Left lobe of liver (tissue), 2 donors: Measurements from ENCODE around the gene AKAP13. TPM values are rescaled to one million over a fixed set of nuclear protein-coding genes. Genes with fewer than 3 reads are reported as not detected.
"Not testable (repeated sequence)": the region's sequence is repeated elsewhere in the genome, so short reads cannot be mapped to it uniquely, and the experiment has no call there.

Experiments used
- ATAC-seq: fragments of 200-7000 bp; cut with Tn5 transposase; one replicate; pipeline ENCODE4 v1.9.1; 2020; ENCODE audit warnings: mild to moderate bottlenecking, moderate library complexity
- DNase-seq: peaks from one replicate; pipeline ENCODE4 v3.0.0-alpha.2; 2020; ENCODE audit warnings: low spot score
- total RNA-seq: library from RNA; stranded (reverse); gene quantifications from one replicate; pipeline ENCODE4 v1.2.1, GENCODE V29; 2021
- donor health status: DM: no; HTN: no; CAD: no; lungs with moderate emphysema.
- donor health status: DM: no; HTN: yes; CAD: no.

The AKAP13 gene
- total RNA-seq, 1 donor from 2014 or later: 60.5 TPM

DNA sequence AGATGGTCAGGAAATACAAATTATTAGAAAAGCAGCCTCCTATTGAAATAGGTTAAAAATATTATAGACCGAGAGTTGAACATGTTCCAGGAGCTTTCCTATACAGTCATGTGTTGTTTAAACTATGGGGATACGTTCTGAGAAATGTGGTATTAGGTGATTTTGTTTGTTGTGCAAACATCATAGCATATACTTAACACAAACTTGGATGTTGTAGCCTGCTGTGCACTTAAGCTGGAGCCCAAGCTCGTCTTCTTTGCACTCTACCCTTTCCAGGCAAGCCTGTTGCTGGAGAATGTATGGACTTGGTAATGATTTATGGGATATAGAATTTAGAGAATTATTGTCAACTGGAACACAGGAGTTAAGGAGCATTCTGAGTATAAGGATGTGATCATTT lies 140.2 kb downstream of the AKAP13 start:
- DNase-seq (no peak), ATAC-seq (no peak)

DNA sequence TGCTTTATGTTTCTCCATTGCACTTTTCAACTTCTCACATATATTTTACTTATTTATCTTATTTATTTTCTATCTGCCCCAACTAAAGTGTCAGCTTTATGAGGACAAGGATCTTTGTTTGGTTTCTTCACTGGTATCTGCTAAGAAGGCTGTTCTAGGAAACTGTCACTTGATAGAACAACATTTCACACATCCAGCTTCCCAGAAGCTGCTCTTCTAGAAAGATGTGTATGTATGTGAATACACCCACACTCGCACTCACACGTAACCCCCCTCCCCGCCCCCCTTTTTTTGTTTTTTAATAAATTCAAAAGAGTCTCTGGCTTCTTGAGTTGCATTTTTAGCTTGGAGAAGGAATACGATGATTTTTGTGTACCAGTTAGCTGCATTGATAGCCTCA lies 143.1 kb downstream of the AKAP13 start:
- ATAC-seq (no peak), DNase-seq (no peak)

DNA sequence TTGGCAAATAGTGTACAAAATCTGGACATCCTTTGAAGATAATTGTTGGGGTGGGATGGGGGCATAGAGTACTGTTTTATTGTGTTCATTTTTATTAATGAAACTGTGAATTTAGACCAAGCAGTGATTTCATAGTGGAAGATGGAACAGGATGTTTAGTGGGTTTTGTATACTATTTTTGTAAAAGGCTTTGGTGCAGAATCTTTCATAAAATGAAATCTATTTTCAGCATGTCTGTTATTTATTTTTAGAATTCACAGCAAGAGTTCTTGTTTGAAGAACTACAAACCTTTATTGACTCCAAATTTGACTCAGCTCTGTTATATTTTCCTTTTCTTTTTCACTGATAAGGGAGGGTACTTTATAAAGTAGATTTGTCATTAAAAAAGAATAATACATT lies 145.4 kb downstream of the AKAP13 start:
- ATAC-seq: no peak
- DNase-seq: no peak

DNA sequence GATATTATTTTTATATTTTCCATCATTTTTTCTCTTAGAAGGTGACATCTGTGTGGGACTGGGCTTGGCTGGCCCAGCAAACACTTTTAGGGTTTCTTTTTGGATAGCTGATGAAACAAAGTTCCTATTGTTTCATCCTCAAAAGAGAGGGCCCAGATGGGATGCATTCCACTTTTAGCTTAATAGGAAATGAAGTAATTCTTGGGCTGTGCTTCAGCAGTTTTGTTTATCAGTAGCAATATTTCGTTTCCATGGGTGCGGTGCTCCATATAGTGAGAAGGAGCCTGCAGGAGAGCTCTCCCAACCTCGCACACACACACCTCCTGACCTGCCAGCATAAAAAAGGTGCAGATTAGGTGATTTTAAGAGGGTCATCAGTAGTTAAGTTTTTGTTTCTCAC lies 147.5 kb downstream of the AKAP13 start:
- ATAC-seq (no peak), DNase-seq (no peak)

DNA sequence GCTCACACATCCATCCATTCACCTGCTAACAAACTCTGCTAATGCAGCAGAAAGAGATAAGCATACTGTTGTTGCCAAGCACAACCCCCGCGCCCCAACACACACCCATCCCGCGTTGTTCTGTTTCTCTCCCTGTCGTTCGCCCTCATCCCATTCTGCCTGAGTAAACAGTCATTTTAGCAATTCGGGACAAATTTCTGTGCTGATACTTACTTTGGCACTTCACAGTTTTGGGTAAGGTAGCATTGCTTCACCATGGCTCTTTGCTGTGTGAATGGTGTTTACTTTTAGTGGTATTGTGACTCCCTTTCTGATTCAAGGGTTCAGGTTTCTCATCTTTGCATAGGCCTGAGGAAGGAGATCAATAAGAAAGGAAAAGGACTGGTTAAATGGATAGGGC lies 149.7 kb downstream of the AKAP13 start:
- DNase-seq (peak; percentile 67), ATAC-seq (peak; percentile 70)

DNA sequence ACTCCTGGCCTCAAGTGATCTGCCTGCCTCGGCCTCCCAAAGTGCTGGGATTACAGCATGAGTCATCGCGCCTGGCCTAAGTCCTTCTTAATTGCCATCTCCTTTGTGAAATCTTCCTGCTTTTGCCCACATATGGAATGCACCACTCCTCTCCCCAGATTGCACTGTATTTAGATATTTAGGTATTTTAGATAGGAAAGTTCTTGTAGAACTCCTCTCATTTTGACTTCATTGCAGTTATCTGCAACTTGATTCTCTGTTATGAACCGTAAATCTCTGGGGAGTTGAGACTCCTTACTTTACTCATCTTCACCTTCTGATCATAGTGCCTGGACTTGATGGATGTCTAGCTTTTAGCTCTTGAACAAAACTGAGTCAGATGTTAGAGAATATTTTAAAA lies 150.7 kb downstream of the AKAP13 start:
- no peak for ATAC-seq

DNA sequence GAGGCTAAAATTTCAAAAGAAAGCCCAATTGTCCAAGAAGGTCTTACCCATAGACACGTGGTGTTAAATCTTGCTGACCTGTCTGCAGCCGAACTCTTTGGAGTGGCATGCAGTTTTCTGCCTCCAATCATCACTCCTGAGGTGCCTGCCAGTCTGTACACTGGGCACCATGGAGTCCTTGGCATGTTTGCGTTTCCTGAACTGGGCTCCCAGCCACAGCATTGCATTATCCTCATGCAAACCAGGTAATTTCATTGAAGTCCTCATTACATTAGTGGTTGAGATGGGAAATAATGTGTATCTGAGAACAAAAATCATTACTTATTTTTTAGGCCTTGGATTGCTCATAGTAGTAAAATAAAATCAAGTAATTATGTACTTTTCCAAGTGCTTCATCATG lies 152.3 kb downstream of the AKAP13 start:
- peak; percentile 86 for DNase-seq

More for the DNA sequence above, 150.7 kb downstream of the AKAP13 start:
- no peak for DNase-seq

DNA sequence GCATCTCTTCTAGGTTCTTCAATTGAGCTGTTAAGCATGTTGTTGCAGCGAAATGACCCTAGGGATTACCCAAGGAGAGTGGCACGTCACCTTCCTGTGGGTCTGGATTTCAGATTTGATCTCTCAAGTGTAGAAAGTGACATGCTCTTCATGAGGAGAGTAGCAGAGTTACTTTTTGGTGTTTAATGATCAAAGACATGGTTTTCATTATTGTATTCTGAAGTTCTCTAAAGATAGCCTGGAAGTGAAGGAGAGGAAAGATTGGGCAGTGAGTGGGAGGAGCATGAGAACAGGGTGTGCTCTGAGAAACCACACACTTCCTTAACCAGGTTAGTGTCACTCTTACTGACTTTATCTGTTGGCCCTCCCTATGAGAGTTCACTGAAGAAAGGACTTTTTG lies 153.6 kb downstream of the AKAP13 start:
- no peak for DNase-seq
- ATAC-seq: peak; percentile 23

More for the DNA sequence above, 152.3 kb downstream of the AKAP13 start:
- peak; percentile 89 for ATAC-seq

DNA sequence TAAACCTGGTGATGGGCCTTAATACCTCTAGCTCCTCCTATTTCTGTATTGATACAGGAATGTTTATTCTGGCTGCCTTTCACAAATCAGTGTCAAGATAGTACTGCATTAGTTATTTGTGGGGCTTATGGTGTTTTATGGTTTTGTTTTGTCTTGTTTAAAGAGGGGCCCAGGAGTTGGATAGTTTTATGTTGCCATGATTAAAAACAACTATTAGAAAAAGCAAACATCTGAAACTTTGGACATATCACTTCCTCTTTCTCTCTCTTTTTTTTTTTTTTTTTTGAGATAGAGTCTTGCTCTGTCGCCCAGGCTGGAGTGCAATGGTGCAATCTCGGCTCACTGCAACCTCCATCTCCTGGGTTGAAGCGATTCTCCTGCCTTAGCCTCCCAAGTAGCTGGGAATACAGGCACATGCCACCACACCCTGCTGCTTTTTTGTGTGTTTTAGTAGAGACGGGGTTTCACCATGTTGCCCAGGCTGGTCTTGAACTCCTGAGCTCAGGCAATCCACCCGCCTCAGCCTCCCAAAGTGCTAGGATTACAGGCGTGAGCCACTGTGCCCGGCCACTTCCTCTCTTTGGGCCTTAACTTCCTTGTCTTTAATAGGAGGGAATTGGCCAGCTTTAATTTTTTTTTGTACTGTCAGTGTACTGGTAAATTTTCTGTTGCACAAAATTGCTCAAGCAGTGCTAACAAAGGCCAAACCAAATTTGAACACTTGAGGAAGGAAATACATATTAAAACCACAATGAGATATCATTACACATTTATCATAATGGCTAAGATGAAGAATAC lies 155.3 kb downstream of the AKAP13 start:
- ATAC-seq: peak; percentile 48
- DNase-seq: not testable (repeated sequence)

DNA sequence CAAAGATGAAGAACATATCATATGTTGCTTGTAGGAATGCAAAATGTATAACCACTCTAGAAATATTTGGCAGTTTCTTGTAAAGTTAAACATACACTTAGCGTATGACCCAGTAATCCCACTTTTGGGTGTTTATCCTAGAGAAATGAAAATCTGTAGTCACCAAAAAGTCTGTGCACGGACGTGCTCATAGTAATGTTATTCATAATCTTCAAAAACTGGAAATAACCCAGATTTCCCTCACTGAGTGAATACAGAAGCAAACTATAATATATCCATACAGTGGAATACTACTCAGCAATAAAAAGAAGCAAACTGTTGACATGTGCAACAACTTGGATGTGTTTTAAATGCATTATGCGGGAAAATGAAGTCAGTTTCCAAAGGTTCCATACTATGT lies 155.9 kb downstream of the AKAP13 start:
- DNase-seq (no peak), ATAC-seq (no peak)

DNA sequence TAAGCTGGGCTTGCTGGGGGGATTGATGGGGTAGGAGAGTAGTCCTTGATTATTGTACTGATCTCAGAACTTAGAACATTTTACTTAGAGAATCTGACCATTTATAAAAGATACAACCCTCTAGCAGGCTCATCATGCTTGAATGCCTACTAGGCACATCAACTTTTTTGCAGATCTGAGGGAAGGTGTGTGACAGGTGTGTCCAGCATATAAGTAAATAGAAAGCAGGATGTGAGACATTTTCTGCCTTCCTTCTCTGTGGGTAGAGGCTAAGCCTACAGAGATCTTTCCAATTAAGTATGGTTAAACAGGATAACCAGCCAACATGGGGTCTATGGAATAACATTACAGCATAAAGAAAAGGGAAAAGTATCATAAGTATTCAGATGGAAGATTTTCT lies 159.1 kb downstream of the AKAP13 start:
- ATAC-seq (no peak), DNase-seq (no peak)

DNA sequence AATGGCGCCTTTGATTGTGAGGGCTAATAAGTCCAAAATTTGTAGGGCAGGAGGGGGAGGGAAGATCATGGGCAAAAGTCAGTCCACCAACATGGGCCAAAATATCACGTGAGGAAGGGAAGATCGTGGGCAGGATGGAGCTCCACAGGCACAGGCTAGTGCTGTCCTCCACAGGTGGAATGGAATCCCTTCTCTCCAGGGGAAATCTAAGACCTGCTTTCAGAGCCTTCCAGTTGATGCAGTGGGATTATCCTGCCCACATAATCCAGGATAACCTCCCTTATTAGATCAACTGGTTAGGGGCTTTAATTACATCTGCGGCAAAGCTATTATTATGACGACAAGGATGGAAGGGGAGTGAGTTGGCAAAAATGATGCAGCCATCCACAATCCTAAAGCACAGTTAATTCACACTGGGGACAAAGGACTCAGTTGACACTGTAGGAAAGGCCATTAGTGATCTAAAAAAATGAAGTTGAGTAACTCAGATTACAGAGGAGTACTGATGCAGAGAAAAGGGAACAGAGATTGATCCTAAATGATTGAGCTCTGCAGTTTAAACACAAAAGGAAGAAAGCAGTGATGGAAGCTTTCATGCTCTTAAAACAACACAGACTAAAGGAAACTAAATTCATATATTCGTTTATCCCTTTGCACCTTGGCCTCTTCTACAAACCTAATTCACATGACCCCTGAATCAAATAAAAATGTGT lies 159.8 kb downstream of the AKAP13 start:
- DNase-seq: no peak
- ATAC-seq: no peak

DNA sequence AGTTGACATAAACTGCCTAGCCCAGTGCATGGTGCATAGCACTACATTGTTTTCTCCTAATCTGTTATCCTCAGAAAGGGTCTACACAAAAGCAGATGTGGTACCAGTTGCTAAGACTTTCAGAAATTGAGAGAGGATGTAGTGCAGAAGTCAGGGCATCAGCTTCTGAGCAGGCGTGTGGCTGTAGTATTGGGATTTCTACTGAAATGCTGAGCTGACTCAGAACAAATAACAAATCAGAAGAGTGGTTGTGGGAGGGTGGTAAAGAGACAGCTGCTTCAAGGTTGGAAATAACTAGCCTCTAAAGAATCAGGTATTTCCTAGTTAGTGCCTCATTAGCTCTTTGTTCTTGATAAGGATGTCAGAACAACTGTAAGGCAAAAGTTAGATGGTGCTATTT lies 161.3 kb downstream of the AKAP13 start:
- no peak for ATAC-seq
- DNase-seq: no peak

DNA sequence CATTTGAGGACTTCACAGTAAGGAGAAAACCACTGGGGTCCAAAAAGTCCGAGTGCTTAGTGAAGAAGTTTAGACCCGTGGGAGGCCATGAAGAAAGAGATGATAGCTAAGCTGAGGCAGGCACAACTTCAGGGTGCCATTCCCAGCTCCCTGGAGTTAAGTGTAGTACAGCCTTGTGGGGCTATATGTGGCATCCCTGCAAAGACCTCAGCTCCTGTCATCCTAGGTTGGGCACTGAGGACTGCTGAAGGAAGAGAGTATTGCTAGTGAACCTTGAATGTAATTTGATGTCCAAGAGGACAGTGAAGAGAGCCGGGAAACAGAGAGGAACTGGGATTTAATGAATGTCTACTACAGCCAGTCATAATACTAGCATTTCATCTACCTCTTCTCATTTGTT lies 162.1 kb downstream of the AKAP13 start:
- ATAC-seq (no peak), DNase-seq (no peak)

DNA sequence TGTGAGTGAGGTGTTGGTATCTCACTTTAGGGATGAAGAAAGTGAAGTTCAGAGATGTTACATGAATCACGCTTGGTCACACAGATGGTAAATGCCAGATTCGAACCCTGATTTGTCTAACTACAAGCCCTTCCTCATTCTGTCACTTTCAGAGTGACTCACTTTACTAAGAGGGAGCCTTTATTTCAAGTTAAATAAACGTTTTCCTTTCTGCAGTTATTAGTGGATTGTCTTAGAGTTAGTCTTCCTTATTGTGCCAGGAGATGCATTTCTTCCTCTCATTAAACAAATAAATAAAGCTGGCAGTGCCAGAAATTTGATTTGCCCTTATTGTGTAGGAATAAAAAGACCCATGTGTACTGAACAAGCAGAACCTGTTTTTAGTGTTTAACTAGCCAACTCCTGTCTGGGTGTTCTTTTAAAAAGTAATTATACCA lies 162.5 kb downstream of the AKAP13 start:
- ATAC-seq (no peak), DNase-seq (no peak)

DNA sequence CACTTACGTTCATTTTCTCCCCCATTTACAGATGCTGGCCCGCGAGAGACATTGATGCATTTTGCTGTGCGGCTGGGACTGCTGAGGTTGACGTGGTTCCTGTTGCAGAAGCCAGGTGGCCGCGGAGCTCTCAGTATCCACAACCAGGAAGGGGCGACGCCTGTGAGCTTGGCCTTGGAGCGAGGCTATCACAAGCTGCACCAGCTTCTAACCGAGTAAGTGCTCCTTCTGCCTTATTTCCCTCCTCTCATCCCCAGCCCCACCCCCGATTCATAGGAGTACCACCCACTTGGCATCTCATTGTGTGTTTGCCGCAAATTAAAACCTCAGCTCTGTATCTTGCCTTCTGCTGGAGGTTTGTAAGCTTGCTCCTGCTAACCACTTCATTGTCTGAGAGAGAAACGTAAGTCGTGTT lies 163.3 kb downstream of the AKAP13 start:
- peak; percentile 60 for ATAC-seq
- DNase-seq: no peak

DNA sequence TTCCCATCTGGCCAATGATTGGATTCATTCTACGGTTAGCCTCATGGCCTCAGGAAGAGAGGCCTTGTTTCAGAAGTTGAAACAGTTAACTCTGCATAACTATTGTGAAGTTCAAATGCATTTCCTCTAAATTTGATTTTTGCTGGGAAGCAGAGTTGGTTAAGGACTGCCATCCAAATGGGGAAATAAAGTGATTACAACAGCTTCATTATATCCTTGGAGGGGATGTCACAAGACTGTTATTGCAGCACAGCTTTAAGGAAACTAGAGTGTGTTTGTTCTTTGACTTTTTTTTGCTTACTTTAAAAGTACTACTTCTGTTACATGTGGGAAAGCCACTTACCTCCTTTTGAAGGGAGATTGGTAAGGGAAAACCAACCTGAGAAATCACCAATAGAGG lies 164.8 kb downstream of the AKAP13 start:
- ATAC-seq (no peak), DNase-seq (no peak)

DNA sequence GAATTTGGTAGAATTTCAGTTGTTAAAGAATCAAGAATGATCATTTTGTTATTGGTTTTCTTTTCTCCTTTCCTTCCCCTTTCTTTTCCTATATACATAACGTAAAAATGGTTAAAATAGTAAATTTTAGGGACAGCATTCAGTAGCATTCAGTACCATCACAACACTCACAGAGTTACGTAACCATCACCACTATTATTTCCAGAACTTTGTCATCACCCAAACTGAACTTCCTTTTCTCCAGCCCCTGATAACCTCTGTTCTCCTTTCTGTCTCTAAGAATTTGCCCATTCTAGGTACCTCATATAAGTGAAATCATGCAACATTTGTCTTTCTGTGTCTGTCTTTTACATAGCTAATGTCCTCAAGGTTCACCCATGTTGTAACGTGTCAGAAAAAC lies 165.3 kb downstream of the AKAP13 start:
- DNase-seq: no peak
- no peak for ATAC-seq

DNA sequence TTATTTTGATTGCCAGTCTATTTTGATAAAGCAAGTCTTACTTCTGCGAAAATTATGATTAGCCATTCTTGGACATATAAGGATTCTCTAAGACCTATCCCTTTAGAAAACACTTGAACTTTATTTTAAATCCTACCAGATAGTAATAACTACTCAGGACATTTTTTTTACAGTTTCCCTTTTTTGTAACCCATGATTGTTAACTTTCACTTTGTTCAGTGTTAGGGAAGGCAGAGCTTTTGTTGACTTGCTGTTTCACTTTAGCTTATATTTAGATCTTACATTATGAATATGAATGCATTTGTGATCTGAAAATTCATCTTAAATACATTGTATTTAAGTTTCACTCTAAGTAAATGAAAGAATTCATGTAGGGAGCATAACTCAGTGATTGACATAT lies 167.0 kb downstream of the AKAP13 start:
- ATAC-seq (no peak), DNase-seq (no peak)

DNA sequence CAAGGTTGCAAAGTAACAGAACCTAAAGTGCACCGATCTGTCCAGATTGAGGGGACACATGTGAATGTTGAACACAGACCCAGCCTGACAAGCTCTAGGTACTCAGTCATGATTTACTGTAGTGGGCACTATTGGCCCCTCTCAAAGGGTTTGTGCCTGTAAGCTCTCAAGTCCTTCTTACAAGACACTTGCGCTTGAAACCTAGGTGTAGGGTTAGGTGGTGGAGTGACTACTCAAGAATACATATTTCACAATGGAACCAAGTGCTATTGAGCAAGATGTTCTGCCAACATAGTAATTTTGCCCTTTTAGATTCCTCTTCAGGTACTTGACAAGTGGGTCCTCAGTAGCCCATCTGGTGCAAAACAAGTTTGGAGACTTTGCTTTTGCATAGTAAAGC lies 169.9 kb downstream of the AKAP13 start:
- DNase-seq: no peak
- ATAC-seq: no peak

DNA sequence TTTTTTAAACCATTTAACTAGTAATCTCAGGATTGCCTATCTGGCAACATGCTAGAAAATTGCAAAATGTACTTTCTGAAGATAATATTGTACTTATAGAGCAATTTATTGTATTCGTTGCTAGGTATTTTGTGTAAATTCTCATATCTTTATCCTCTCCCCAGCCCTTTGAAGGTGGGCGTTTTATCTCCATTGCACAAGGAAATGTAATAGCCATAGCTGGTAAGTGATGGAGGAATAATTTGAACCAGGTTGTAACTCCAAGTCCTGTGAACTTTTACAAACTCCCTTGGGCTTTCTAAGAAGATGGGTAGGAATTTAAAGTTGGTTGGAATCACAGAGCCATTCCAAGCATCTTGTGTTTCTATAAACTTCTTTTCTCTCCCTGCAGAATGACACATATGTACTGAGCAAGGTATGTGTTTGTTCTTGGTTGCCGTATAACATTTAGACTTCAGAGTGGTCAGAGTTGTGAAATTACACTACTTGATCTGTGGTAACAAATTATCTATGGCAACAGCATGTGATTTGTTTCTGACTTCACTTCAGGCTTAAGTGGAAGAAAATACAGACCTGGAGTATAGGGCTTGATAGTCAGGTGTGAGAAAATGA lies 170.9 kb downstream of the AKAP13 start:
- DNase-seq: no peak
- peak; percentile 38 for ATAC-seq
